NK-92 (cell line): ENCODE measurements around the gene MAP3K5.

Source experiments
- DNase-seq: peaks from one replicate; lab custom pipeline; 2025; ENCODE audit not compliant: unreplicated experiment; lab: John Stamatoyannopoulos, UW

MAP3K5 gene

DNA sequence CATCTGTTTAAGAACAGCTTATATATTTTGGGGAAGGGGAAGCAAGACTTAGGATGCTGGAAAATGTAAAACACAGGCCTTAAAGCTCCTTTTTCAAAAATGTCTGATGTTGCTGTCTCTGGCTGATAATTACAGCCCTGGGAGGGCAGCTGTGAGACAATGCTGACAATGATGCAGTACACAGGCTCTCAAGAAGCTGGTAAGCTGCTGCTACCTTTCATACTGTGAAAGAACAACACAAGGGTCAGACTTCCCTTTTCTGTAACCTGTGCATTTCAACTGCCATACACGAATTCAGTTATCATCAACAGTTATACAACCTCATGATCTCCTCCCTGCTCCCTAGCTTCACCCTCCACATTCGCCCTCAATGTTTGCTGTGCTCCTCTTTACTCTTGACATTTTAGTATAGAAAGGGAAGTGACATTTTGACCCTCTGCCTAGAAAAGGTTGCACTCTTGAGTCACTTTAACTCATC is 267.3 kb downstream of the MAP3K5 start:
- DNase-seq = no peak

DNA sequence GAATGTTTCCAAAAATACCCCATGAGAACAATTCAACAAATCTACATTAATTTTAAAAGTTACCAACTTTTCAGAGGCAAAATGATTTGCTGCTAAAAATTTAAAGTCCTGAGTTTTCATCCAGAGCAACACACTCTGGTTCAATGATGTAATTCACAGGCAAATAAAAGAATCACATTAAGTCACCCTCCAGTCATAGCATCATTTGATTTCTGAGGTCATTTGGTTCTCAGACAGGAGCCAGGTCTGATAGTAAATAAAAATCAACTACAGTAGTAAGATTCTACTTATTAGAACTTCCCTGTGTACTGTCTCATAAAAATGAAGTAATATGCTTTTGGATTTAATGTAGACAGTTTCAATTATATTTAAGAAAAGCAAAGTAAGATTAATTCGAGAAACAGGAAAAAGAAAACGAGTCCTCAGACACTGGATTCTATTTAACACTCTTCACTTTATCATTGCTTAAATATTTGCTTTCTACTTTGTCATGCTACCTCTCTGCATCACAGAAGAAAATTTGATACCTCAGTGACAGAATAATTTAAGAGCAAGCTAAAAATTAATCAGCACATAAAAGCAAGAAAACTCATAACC is 267.8 kb downstream of the MAP3K5 start:
- DNase-seq = no peak

DNA sequence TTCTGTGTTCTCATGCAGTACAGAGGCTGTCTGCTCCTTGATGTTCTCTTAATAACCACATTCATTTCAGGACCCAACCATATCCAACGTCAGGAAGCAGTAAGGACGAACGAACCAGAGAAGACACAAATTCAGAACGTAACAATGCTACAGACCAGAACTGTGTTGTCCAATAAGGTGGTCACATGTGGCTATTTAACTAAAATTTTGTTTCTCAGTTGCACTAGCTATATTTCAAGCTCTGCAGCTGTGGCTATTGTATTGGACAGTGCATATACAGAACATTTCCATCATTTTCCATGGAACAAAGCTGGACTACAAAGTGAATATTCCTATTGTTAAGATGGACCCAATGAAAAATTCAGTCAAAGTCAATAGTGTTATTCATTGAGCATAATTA is 269.1 kb downstream of the MAP3K5 start:
- DNase-seq = no peak

DNA sequence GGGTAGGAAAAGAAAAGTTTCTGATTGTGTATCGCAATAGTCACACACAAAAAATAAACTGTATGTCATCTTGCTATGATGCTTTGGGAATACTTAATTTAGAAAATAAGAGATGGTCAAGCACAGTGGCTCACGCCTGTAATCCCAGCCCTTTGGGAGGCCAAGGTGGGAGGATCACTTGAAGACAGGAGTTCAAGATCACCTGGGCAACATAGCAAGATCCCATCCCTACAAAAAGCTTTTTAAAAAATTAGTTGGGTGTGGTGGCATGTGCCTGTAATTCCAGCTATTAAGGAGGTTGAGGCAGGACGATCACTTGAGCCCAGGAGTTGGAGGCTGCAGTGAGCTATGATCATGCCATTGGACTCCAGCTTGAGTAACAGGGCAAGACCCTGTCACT is 269.6 kb downstream of the MAP3K5 start:
- no peak for DNase-seq

DNA sequence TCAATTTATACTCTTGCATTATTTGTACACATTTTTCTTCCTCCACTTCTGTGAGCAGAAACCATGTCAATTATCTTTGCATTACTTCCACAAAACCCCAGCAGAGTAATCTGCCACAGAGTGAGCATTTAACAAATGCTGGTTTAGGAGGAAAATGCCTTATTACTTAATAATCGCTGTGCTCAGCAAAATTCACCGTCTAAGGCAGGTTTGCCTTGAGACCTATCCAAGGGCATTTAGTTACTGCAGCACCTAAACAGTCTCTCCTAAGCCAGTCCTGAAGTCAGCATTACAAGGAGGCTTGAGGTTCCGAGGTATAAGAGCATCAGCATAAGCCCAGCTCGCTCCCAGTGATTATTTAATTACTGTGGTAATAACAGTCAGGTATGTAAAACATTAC is 270.4 kb downstream of the MAP3K5 start:
- DNase-seq = no peak

DNA sequence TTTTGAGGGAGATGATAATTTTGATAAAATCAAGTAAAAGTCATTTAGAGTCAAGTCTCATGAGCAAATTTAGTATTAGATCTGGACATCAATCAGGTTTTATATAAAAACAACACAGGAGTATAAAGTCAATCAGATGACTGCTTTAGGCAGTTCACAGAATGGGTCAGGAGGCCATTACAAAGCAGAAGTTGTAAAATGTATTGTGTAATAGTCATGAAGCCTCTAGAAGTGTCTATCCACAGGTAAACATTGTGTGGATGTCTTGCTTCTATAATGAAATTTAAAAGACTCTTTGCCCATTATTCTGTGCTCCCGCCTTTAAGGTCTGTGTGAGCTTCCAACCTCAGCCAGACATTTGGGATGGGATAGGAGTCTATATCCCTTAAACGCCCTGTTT is 270.9 kb downstream of the MAP3K5 start:
- no peak for DNase-seq

DNA sequence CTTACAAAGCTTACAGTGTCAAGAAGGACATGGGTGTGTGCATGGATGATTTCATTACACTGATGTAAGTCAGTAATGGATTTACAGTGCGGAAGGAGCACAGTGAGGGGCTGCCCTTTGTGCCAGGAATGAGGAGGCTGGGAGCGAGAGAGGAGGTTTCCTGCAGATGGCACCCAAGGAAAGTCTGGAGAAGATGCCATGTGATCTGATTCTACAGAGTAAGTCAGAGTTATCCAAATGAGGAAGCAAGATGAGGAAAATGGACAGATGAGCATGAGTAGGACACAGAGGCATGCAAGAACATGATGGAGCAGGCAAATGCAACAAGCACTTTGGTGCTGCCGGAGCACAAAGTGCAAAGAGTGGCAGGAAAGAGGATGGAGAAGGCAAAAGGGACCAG is 271.8 kb downstream of the MAP3K5 start:
- no peak for DNase-seq

DNA sequence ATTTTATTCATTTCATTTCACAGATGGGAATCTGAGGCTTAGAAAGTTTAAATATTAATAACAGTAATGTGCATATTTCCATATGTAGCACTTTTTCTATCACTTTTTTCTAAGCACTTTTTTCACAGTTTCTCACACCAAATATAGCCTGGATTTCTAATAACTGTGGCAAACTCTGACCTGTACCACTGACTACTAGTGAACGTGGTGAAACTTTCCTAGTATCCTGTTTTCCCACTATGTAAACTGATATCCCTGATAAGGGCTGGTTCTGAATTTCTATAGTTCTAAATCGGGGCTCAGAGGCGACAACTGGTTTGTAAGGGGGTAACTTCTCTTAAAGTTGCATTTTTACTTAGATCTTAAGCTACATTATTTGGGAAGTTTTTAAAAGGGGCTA is 274.7 kb downstream of the MAP3K5 start:
- DNase-seq = no peak

DNA sequence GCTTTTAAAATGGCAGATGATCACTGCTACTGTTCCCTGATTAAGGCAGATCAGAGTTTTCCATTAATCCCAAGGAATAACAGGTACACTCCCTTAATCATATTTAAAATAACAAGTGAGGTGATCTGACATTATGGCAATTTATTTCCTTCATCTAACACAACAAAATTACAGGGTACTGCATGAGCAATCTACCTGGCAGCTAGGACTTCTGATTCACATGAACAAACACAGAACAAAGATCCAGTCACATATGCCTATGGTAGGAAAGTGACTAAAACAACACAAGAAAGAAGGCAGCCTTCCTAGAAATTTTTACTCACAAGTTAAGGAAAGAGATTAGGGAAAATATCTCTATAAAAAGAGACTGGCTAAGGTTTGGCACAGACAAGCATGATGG is 275.3 kb downstream of the MAP3K5 start:
- no peak for DNase-seq

DNA sequence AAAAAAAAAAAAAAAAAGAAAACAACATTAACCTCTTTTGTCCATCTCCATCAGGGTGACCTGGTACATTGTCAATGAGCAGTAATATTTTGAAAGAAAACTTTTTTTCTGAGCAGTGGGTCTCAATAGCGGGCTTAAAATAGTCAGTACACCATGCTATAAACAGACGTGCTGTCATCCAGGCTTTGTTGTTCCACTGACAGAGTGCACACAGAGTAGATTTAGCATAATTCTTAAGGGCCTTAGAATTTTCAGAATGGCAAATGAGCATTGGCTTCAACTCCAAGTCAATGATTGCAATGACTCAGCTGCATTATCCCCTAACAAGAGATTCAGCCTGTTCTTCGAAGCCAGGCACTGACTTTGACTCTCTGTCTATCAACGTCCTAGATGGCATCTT is 277.7 kb downstream of the MAP3K5 start:
- DNase-seq = no peak

DNA sequence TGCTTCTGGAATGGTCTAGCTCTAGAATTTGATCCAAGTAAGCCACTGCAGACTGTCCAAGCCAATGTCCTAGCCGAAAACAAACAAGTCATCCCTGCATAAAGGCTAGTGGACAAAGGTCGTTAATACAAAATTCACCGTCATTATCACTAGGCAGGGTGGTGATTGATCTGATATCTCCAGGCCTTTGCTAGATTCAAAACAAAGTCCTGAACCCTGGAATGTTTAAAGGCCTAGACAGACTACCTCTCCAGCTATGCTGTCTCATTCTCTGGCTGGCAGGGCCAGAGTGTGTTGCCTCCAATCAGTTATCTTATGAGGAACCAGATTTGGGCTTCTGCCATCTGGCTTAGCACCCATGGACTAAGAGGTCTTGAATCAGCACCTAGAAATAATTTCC is 280.4 kb downstream of the MAP3K5 start:
- DNase-seq = no peak

DNA sequence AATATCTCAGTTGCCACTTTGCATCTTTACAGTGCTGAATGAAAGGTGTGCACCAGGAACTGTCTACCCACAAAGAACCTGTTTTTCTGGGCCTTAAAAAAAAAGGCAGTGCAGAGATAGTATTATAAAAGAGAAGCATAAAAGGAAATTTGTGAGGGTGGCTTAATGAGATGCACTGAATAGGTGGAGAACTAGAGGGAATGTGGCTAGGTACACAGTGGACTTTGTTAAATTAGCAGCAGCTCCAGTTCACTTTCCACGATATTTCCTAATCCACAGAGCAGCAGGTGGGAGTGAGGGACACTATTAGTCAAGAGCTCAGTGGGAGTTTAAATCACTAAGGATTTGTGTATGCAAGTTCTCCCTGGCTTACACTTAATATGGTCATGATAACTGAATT is 280.9 kb downstream of the MAP3K5 start:
- DNase-seq = no peak

DNA sequence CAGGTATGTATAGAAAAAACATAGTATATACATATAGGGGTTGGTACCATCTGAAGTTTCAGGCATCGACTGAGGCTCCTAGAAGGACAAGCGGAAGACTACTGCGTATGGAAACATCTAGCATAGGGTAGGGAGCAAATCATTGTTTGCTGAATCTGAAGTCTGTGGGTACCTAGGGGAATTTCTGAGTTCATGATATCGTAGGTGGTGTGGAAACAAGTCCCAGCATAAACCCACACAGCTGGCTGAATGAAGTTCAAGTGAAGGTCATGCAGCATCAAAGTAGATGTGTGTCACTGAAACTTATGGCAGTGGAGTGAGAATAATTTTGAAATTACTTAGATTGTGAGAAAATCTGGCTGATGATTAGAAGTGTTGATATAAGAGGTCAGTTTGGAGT is 281.5 kb downstream of the MAP3K5 start:
- no peak for DNase-seq

DNA sequence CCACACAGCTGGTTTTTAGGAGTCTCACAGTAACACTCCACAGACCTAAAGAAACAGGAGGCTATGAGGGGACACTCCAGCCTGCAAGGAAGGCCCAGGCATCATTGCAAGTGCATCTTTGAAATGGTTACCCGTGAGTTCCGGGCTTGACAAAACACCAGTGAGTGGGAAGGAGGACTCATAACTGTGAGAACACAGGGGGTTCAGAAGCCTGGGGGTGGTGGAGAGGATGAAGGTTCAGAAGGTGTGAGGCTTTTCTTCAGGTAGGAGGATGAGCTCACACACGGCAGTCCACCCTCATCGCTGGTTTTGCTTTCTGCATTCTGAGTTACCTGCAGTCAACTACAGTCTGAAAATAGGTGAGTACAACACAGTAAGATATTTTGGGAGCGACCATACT is 282.0 kb downstream of the MAP3K5 start:
- no peak for DNase-seq

DNA sequence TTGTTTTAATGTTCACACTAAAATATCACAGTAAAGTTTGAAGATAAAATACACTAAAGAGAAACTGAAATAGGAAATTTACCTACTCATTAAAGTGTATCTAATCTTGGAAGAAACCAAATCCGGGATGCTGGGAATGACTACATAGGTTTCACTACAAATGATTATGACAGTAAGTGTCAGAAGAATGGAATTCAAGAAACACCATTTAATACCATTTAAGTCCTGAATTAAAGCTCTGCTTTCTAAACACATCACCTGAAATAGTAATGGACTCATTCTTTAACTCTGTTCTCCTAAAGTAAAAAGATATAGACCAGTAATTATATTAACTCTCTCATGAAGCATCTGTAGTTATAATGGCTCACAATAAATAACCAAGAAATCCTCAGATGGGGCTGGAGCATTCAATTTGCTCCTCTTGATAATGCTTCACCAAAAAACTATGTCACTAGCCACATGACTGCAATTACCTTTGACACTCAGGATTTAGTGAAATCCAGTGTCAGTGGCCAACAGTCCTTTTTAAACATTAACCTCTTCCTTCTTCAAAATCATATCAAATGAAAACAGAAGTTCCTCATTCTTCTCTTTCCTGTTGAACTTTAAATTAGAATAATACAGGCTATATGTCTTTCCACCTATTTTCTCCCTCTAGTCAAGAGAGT is 283.4 kb downstream of the MAP3K5 start:
- no peak for DNase-seq
